GM23338 (cell line): ENCODE measurements around the gene TXNDC9. TPM values are rescaled to one million over a fixed set of nuclear protein-coding genes. Genes with fewer than 3 reads are reported as not detected.
"Not testable (repeated sequence)": the region's sequence is repeated elsewhere in the genome, so short reads cannot be mapped to it uniquely, and the experiment has no call there.

Experiments
- ATAC-seq: fragments of 200-7000 bp; cut with Tn5 transposase; 3 replicates; pipeline ENCODE4 v1.9.1; 2020
- DNase-seq: peaks from one replicate; pipeline ENCODE4 v3.0.0-alpha.2; 2015; ENCODE audit warnings: low spot score
- H2AFZ ChIP-seq: fragments of 200-600 bp; sonication (generic); 2 replicates; pipeline ENCODE4 v1.8.0; 2016; ENCODE audit warnings: antibody characterized with exemption, mild to moderate bottlenecking, moderate library complexity
- H3F3A ChIP-seq: fragments of 200-600 bp; sonication (generic); replicated peaks from 2 replicates; pipeline ENCODE4 v1.8.0; 2017; ENCODE audit warnings: antibody characterized with exemption, mixed run types, low read depth
- H3K27ac ChIP-seq: fragments of 200-600 bp; sonication (generic); 2 replicates; pipeline ENCODE4 v1.6.1; 2016; ENCODE audit warnings: low read depth
- H3K27me3 ChIP-seq: fragments of 200-600 bp; sonication (generic); 2 replicates; pipeline ENCODE4 v1.8.0; 2016; ENCODE audit warnings: mild to moderate bottlenecking, mixed run types, moderate library complexity; ENCODE audit not compliant: insufficient read depth
- H3K36me3 ChIP-seq: fragments of 200-600 bp; sonication (generic); 2 replicates; pipeline ENCODE4 v1.8.0; 2016; ENCODE audit warnings: mild to moderate bottlenecking; ENCODE audit not compliant: insufficient read depth
- H3K4me1 ChIP-seq: fragments of 200-600 bp; sonication (generic); 2 replicates; pipeline ENCODE4 v1.8.0; 2016; ENCODE audit warnings: mild to moderate bottlenecking, moderate library complexity; ENCODE audit not compliant: insufficient read depth
- H3K4me2 ChIP-seq: fragments of 200-600 bp; sonication (generic); 2 replicates; pipeline ENCODE4 v1.7.1; 2017; ENCODE audit warnings: mixed run types
- H3K4me3 ChIP-seq: fragments of 200-600 bp; sonication (generic); 2 replicates; pipeline ENCODE4 v1.6.1; 2016; ENCODE audit warnings: mixed run types
- H3K79me2 ChIP-seq: fragments of 200-600 bp; sonication (generic); replicated peaks from 2 replicates; pipeline ENCODE4 v1.8.0; 2017; ENCODE audit warnings: mild to moderate bottlenecking; ENCODE audit not compliant: insufficient read depth
- H3K9me2 ChIP-seq: fragments of 200-600 bp; sonication (generic); 2 replicates; pipeline ENCODE4 v1.8.0; 2017; ENCODE audit not compliant: insufficient read depth
- H4K20me1 ChIP-seq: fragments of 200-600 bp; sonication (generic); replicated peaks from 2 replicates; pipeline ENCODE4 v1.8.0; 2017; ENCODE audit warnings: mild to moderate bottlenecking; ENCODE audit not compliant: insufficient read depth
- H3K27ac Mint-ChIP-seq: 2 replicates; pipeline ENCODE4 v1.8.0; 2020; ENCODE audit warnings: inconsistent platforms, mild to moderate bottlenecking, moderate library complexity, mixed read lengths
- H3K27me3 Mint-ChIP-seq: 3 replicates; pipeline ENCODE4 v1.8.0; 2022; ENCODE audit warnings: low read depth, mild to moderate bottlenecking, moderate library complexity, mixed read lengths, inconsistent platforms; ENCODE audit not compliant: insufficient read depth, poor library complexity
- H3K36me3 Mint-ChIP-seq: 3 replicates; pipeline ENCODE4 v1.8.0; 2021; ENCODE audit warnings: low read depth, mild to moderate bottlenecking, inconsistent platforms, moderate library complexity, mixed read lengths
- H3K4me1 Mint-ChIP-seq: 3 replicates; pipeline ENCODE4 v1.8.0; 2020; ENCODE audit warnings: mild to moderate bottlenecking, inconsistent platforms, mixed read lengths
- H3K4me3 Mint-ChIP-seq: 3 replicates; pipeline ENCODE4 v1.8.0; 2021; ENCODE audit warnings: moderate library complexity, mild to moderate bottlenecking, inconsistent platforms, mixed read lengths
- H3K9me3 Mint-ChIP-seq: 3 replicates; pipeline ENCODE4 v1.8.0; 2020; ENCODE audit warnings: moderate library complexity, mild to moderate bottlenecking, inconsistent platforms, mixed read lengths
- CREB1 ChIP-seq: fragments of 250-450 bp; sonication (Bioruptor Pico); IDR thresholded peaks from 2 replicates; pipeline ENCODE4 v1.5.0; 2020; ENCODE audit warnings: low read depth, mild to moderate bottlenecking, moderate library complexity
- EZH2 ChIP-seq: fragments of 200-600 bp; sonication (generic); IDR thresholded peaks from one replicate; pipeline ENCODE4 v1.8.0; 2017; ENCODE audit warnings: antibody characterized with exemption, mild to moderate bottlenecking, low read depth; ENCODE audit not compliant: unreplicated experiment
- EZH2phosphoT487 ChIP-seq: fragments of 200-600 bp; sonication (generic); IDR thresholded peaks from one replicate; pipeline ENCODE4 v1.8.1; 2018; ENCODE audit warnings: antibody characterized with exemption; ENCODE audit not compliant: unreplicated experiment
- JUNB ChIP-seq: IDR thresholded peaks from one replicate; pipeline ENCODE4 v1.6.1; 2016; ENCODE audit warnings: antibody characterized with exemption; ENCODE audit not compliant: unreplicated experiment
- NANOG ChIP-seq: IDR thresholded peaks from 2 replicates; pipeline ENCODE4 v1.6.1; 2016; ENCODE audit warnings: antibody characterized with exemption, borderline replicate concordance
- POLR2AphosphoS5 ChIP-seq: IDR thresholded peaks from 2 replicates; pipeline ENCODE4 v1.6.1; 2016; ENCODE audit warnings: antibody characterized with exemption, low read depth
- STAT1 ChIP-seq: IDR thresholded peaks from one replicate; pipeline ENCODE4 v1.6.1; 2016; ENCODE audit warnings: antibody characterized with exemption; ENCODE audit not compliant: unreplicated experiment
- ZNF114 ChIP-seq: fragments of 250-450 bp; sonication (Bioruptor Pico); IDR thresholded peaks from 2 replicates; pipeline ENCODE4 v1.5.0; 2020; ENCODE audit warnings: mild to moderate bottlenecking, moderate library complexity
- ZNF331 ChIP-seq: fragments of 250-450 bp; sonication (Bioruptor Pico); IDR thresholded peaks from 2 replicates; pipeline ENCODE4 v1.5.0; 2020; ENCODE audit warnings: low read depth, mild to moderate bottlenecking, moderate library complexity
- ZNF462 ChIP-seq: fragments of 250-450 bp; sonication (Bioruptor Pico); IDR thresholded peaks from 2 replicates; pipeline ENCODE4 v1.5.0; 2020; ENCODE audit warnings: mild to moderate bottlenecking, moderate library complexity
- polyA plus RNA-seq: library from polyadenylated mRNA; unstranded; fragments of >200 nt; fragmentation: Nextera tagmentation; extraction: Ambion mirVana; gene quantifications from 2 replicates; pipeline ENCODE4 v1.2.1, GENCODE V29; 2016
- total RNA-seq: library from RNA; depleted of rRNA; stranded (reverse); fragments of >200 nt; shearing (Covaris generic); gene quantifications from 2 replicates; pipeline ENCODE4 v1.2.3, GENCODE V29; 2014
- TF ChIP-seq, protein P1 (sequence below): IDR thresholded peaks from one replicate; pipeline ENCODE4 v1.6.1; 2018; ENCODE audit warnings: antibody characterized with exemption; ENCODE audit not compliant: unreplicated experiment
- TF ChIP-seq, protein P2 (sequence below), 2 experiments: fragments of 200-600 bp in 1 of 2; sonication (generic) in 1 of 2; conservative IDR thresholded peaks; 2 replicates each; pipeline versions ENCODE4 v1.5.1 to v1.6.1; 2016 to 2017; ENCODE audit warnings: antibody characterized with exemption in 2 of 2, low read depth in 2 of 2, mild to moderate bottlenecking in 2 of 2, moderate library complexity in 1 of 2

The TXNDC9 gene
- total and polyA plus RNA-seq, 2 experiments from 2014 or later, result 54.4 to 67.4 TPM

DNA sequence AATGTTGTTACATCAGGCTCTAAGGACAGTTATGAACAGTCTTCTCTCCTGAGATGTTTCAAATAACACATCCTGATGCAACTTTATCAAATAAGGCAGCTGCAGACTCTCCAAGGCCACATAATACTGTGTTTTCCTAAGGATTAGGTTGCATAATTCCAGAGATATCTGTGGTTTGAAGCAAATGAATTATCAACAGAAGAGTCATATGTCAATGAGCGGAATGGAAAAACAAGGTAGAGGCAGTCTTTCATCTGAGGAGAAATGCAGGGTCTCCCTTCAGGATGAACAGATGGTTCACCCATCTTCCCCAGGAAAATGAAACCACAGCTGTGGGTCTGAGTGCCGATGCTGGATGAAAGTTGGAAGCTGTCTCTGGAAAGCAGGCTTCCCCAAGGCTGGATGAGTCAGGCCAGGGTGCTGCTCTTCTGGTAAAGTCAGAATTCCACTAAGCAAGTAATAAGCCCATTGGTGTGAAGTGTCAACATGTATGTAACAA is 57.3 kb downstream of the TXNDC9 start (continued):
- TF ChIP-seq ZNF462 (CRISPR knock-in tag), result no peak
- no peak for TF ChIP-seq POLR2AphosphoS5
- TF ChIP-seq ZNF114 (CRISPR knock-in tag), result no peak
- no peak for TF ChIP-seq ZNF331
- TF ChIP-seq CREB1, result no peak
- no peak for TF ChIP-seq EZH2
- no peak for TF ChIP-seq STAT1
- TF ChIP-seq, protein P1, sequence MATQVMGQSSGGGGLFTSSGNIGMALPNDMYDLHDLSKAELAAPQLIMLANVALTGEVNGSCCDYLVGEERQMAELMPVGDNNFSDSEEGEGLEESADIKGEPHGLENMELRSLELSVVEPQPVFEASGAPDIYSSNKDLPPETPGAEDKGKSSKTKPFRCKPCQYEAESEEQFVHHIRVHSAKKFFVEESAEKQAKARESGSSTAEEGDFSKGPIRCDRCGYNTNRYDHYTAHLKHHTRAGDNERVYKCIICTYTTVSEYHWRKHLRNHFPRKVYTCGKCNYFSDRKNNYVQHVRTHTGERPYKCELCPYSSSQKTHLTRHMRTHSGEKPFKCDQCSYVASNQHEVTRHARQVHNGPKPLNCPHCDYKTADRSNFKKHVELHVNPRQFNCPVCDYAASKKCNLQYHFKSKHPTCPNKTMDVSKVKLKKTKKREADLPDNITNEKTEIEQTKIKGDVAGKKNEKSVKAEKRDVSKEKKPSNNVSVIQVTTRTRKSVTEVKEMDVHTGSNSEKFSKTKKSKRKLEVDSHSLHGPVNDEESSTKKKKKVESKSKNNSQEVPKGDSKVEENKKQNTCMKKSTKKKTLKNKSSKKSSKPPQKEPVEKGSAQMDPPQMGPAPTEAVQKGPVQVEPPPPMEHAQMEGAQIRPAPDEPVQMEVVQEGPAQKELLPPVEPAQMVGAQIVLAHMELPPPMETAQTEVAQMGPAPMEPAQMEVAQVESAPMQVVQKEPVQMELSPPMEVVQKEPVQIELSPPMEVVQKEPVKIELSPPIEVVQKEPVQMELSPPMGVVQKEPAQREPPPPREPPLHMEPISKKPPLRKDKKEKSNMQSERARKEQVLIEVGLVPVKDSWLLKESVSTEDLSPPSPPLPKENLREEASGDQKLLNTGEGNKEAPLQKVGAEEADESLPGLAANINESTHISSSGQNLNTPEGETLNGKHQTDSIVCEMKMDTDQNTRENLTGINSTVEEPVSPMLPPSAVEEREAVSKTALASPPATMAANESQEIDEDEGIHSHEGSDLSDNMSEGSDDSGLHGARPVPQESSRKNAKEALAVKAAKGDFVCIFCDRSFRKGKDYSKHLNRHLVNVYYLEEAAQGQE, result no peak
- no peak for TF ChIP-seq NANOG
- TF ChIP-seq JUNB, result no peak
- TF ChIP-seq, protein P2, sequence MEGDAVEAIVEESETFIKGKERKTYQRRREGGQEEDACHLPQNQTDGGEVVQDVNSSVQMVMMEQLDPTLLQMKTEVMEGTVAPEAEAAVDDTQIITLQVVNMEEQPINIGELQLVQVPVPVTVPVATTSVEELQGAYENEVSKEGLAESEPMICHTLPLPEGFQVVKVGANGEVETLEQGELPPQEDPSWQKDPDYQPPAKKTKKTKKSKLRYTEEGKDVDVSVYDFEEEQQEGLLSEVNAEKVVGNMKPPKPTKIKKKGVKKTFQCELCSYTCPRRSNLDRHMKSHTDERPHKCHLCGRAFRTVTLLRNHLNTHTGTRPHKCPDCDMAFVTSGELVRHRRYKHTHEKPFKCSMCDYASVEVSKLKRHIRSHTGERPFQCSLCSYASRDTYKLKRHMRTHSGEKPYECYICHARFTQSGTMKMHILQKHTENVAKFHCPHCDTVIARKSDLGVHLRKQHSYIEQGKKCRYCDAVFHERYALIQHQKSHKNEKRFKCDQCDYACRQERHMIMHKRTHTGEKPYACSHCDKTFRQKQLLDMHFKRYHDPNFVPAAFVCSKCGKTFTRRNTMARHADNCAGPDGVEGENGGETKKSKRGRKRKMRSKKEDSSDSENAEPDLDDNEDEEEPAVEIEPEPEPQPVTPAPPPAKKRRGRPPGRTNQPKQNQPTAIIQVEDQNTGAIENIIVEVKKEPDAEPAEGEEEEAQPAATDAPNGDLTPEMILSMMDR (conservative IDR thresholded peaks at IDR 0.05; ENCODE audit: low read depth in 2 of 2), result no peak
- no peak for TF ChIP-seq EZH2phosphoT487

GRCh38 chr2:99278195-99278765 is 57.9 kb downstream of the TXNDC9 start:
- not testable (repeated sequence) for H3K79me2 ChIP-seq, H3K36me3 ChIP-seq, H3K27ac Mint-ChIP-seq, H3K4me2 ChIP-seq, H3K4me3 Mint-ChIP-seq, H3K9me2 ChIP-seq, H3K4me3 ChIP-seq, H4K20me1 ChIP-seq, DNase-seq, ATAC-seq, H2AFZ ChIP-seq, H3K27ac ChIP-seq, H3K27me3 ChIP-seq, H3K27me3 Mint-ChIP-seq, H3F3A ChIP-seq
- Mint-ChIP-seq H3K4me1 (peaks cover 15% of the 10 kb centered on the region), H3K9me3 (peaks cover 43% of the 10 kb centered on the region), H3K36me3 (peaks cover 21% of the 10 kb centered on the region; the same call in 2 of the 3 replicates)
- peaks cover 12% of the 10 kb centered on the region; the same call in 1 of the 2 replicates for H3K4me1 ChIP-seq
